HepG2 (cell line): ENCODE results near the gene BPIFA1. TPM values are rescaled to one million over a fixed set of nuclear protein-coding genes. Genes with fewer than 3 reads are reported as not detected.
A peak's percentile ranks its signal among the peaks of the same experiment; 100 is the strongest.

Experiments used
- ATF7 ChIP-seq, 2 experiments: fragments of 450-650 bp in 1 of 2; sonication (generic) in 1 of 2; formaldehyde crosslinking in 1 of 2; IDR thresholded peaks; 2 replicates each; pipeline versions ENCODE4 v1.4.0 to v1.6.1; 2016 to 2020; ENCODE audit warnings: antibody characterized with exemption in 1 of 2, mild to moderate bottlenecking in 1 of 2, missing genetic modification reagents in 1 of 2
- ELF3 ChIP-seq: IDR thresholded peaks from 2 replicates; pipeline ENCODE4 v1.6.1; 2016; ENCODE audit warnings: missing genetic modification reagents, missing compliant biosample characterization
- ELK4 ChIP-seq: sonication (generic); formaldehyde crosslinking; IDR thresholded peaks from 2 replicates; pipeline ENCODE4 v1.9.0; 2021; ENCODE audit warnings: missing genetic modification reagents, borderline replicate concordance
- HOXD1 ChIP-seq: sonication (generic); formaldehyde crosslinking; IDR thresholded peaks from 2 replicates; pipeline ENCODE4 v1.5.0; 2020; ENCODE audit warnings: missing genetic modification reagents
- KDM4B ChIP-seq: sonication (generic); formaldehyde crosslinking; IDR thresholded peaks from 2 replicates; pipeline ENCODE4 v1.4.0; 2020; ENCODE audit warnings: missing genetic modification reagents
- MAFF ChIP-seq: IDR thresholded peaks from 2 replicates; pipeline ENCODE4 v1.6.1; 2011; ENCODE audit warnings: low read depth, low read length, improper control_type of control experiment
- MXD4 ChIP-seq: IDR thresholded peaks from 2 replicates; pipeline ENCODE4 v1.6.1; 2016; ENCODE audit warnings: mild to moderate bottlenecking, missing biosample characterization, missing genetic modification reagents
- NFE2L2 ChIP-seq: fragments of 150-350 bp; IDR thresholded peaks from 2 replicates; pipeline ENCODE4 v1.6.1; 2014; ENCODE audit warnings: low read length
- POLR2AphosphoS2 ChIP-seq: IDR thresholded peaks from 2 replicates; pipeline ENCODE4 v1.6.1; 2011; ENCODE audit warnings: low read depth, low read length, improper control_type of control experiment
- SP2 ChIP-seq: sonication (generic); formaldehyde crosslinking; IDR thresholded peaks from 2 replicates; pipeline ENCODE4 v1.5.1; 2020; ENCODE audit warnings: mild to moderate bottlenecking, missing genetic modification reagents
- ZFP41 ChIP-seq: sonication (generic); formaldehyde crosslinking; IDR thresholded peaks from 2 replicates; pipeline ENCODE4 v1.4.0; 2020; ENCODE audit warnings: mild to moderate bottlenecking, missing genetic modification reagents, borderline replicate concordance
- ZFX ChIP-seq: sonication (generic); formaldehyde crosslinking; IDR thresholded peaks from 2 replicates; pipeline ENCODE4 v1.4.0; 2020; ENCODE audit warnings: mild to moderate bottlenecking, low read depth, missing genetic modification reagents, moderate library complexity
- ZNF335 ChIP-seq: sonication (generic); formaldehyde crosslinking; IDR thresholded peaks from 2 replicates; pipeline ENCODE4 v1.4.0; 2020; ENCODE audit warnings: missing genetic modification reagents
- ZNF383 ChIP-seq: sonication (generic); formaldehyde crosslinking; IDR thresholded peaks from 2 replicates; pipeline ENCODE4 v1.4.0; 2020; ENCODE audit warnings: missing genetic modification reagents, mild to moderate bottlenecking, borderline replicate concordance
- ZNF639 ChIP-seq: conservative IDR thresholded peaks from 2 replicates; pipeline ENCODE4 v1.6.1; 2018; ENCODE audit warnings: missing genetic modification reagents
- ZNF746 ChIP-seq: sonication (generic); formaldehyde crosslinking; IDR thresholded peaks from 2 replicates; pipeline ENCODE4 v1.8.0; 2022; ENCODE audit warnings: mild to moderate bottlenecking, missing genetic modification reagents
- polyA plus RNA-seq, 8 experiments: library from polyadenylated mRNA; depleted of rRNA in 3 of 8; stranded (reverse) in 7 of 8; unstranded in 1 of 8; fragments of >200 nt; fragmentation: Illumina TruSeq in 4 of 8; extraction: Trizol in 4 of 8; gene quantifications; 2 replicates each; pipeline versions ENCODE4 v1.2.1 to v1.2.3, GENCODE V29; 2011 to 2016; ENCODE audit warnings: low read depth in 4 of 8, missing spikeins in 1 of 8, mixed read lengths in 1 of 8; ENCODE audit not compliant: insufficient read depth in 1 of 8
- total RNA-seq, 5 experiments: library from RNA; depleted of rRNA; stranded (reverse); fragments of >200 nt; fragmentation: Illumina TruSeq; extraction: Trizol; gene quantifications; 2 replicates each; pipeline ENCODE4 v1.2.3, GENCODE V29; 2016; ENCODE audit warnings: low read depth in 1 of 5
- TF ChIP-seq, protein P1 (sequence below): IDR thresholded peaks from 2 replicates; pipeline ENCODE4 v1.6.1; 2016; ENCODE audit warnings: low read depth, missing genetic modification reagents, missing compliant biosample characterization
- TF ChIP-seq, protein P2 (sequence below): sonication (generic); formaldehyde crosslinking; conservative IDR thresholded peaks from 2 replicates; pipeline ENCODE4 v1.4.0; 2020; ENCODE audit warnings: missing genetic modification reagents

Gene BPIFA1
- total and polyA plus RNA-seq, 2 of the 13 experiments (the other 11 are each of a cell fraction or from before 2014, with no cell fraction given): not detected

- TF ChIP-seq, protein P1, sequence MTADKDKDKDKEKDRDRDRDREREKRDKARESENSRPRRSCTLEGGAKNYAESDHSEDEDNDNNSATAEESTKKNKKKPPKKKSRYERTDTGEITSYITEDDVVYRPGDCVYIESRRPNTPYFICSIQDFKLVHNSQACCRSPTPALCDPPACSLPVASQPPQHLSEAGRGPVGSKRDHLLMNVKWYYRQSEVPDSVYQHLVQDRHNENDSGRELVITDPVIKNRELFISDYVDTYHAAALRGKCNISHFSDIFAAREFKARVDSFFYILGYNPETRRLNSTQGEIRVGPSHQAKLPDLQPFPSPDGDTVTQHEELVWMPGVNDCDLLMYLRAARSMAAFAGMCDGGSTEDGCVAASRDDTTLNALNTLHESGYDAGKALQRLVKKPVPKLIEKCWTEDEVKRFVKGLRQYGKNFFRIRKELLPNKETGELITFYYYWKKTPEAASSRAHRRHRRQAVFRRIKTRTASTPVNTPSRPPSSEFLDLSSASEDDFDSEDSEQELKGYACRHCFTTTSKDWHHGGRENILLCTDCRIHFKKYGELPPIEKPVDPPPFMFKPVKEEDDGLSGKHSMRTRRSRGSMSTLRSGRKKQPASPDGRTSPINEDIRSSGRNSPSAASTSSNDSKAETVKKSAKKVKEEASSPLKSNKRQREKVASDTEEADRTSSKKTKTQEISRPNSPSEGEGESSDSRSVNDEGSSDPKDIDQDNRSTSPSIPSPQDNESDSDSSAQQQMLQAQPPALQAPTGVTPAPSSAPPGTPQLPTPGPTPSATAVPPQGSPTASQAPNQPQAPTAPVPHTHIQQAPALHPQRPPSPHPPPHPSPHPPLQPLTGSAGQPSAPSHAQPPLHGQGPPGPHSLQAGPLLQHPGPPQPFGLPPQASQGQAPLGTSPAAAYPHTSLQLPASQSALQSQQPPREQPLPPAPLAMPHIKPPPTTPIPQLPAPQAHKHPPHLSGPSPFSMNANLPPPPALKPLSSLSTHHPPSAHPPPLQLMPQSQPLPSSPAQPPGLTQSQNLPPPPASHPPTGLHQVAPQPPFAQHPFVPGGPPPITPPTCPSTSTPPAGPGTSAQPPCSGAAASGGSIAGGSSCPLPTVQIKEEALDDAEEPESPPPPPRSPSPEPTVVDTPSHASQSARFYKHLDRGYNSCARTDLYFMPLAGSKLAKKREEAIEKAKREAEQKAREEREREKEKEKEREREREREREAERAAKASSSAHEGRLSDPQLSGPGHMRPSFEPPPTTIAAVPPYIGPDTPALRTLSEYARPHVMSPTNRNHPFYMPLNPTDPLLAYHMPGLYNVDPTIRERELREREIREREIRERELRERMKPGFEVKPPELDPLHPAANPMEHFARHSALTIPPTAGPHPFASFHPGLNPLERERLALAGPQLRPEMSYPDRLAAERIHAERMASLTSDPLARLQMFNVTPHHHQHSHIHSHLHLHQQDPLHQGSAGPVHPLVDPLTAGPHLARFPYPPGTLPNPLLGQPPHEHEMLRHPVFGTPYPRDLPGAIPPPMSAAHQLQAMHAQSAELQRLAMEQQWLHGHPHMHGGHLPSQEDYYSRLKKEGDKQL (CRISPR knock-in tag): peak; percentile 45; the same call in 1 of the 2 replicates
- TF ChIP-seq, protein P2, sequence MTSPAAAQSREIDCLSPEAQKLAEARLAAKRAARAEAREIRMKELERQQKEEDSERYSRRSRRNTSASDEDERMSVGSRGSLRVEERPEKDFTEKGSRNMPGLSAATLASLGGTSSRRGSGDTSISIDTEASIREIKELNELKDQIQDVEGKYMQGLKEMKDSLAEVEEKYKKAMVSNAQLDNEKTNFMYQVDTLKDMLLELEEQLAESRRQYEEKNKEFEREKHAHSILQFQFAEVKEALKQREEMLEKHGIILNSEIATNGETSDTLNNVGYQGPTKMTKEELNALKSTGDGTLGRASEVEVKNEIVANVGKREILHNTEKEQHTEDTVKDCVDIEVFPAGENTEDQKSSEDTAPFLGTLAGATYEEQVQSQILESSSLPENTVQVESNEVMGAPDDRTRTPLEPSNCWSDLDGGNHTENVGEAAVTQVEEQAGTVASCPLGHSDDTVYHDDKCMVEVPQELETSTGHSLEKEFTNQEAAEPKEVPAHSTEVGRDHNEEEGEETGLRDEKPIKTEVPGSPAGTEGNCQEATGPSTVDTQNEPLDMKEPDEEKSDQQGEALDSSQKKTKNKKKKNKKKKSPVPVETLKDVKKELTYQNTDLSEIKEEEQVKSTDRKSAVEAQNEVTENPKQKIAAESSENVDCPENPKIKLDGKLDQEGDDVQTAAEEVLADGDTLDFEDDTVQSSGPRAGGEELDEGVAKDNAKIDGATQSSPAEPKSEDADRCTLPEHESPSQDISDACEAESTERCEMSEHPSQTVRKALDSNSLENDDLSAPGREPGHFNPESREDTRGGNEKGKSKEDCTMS (CRISPR knock-in tag): no peak
- TF ChIP-seq HOXD1 (CRISPR knock-in tag): no peak
- TF ChIP-seq SP2: no peak
- TF ChIP-seq ZNF639 (CRISPR knock-in tag): no peak; the same call in 1 of the 2 replicates
- no peak for TF ChIP-seq ATF7 (IDR thresholded peaks at IDR 0.05)
- peak; percentile 86 for TF ChIP-seq ATF7 (CRISPR knock-in tag; IDR thresholded peaks at IDR 0.05)
- TF ChIP-seq ELK4 (CRISPR knock-in tag): no peak
- TF ChIP-seq ZNF335 (CRISPR knock-in tag): peak; percentile 91
- peak; percentile 62; the same call in 1 of the 2 replicates for TF ChIP-seq MXD4 (CRISPR knock-in tag)
- peak; percentile 61; the same call in 1 of the 2 replicates for TF ChIP-seq ZFX (CRISPR knock-in tag)
- TF ChIP-seq NFE2L2: 0 out of 2 replicates have a peak, but pooled peaks have one; percentile 27
- TF ChIP-seq POLR2AphosphoS2: no peak
- no peak; the same call in 1 of the 2 replicates for TF ChIP-seq ZNF746 (CRISPR knock-in tag)
- TF ChIP-seq MAFF: no peak
- TF ChIP-seq ZNF383 (CRISPR knock-in tag): no peak
- peak; percentile 59; the same call in 1 of the 2 replicates for TF ChIP-seq ZFP41 (CRISPR knock-in tag)
- peak; percentile 75 for TF ChIP-seq ELF3
- 0 out of 2 replicates have a peak, but pooled peaks have one; percentile 61 for TF ChIP-seq KDM4B (CRISPR knock-in tag)
These were observed 42.0 kb downstream of the BPIFA1 start (continued) for GRCh38 chr20:33277471-33278441.
